A549 (cell line): ENCODE measurements around the gene FBN2.

ENCODE experiments used
- CEBPB ChIP-seq, 2 experiments: fragments of >200 bp in 1 of 2; sonication (Bioruptor Twin) in 1 of 2; formaldehyde crosslinking in 1 of 2; IDR thresholded peaks; 2 replicates each; pipeline ENCODE4 v1.6.1; 2012 to 2016
- CTCF ChIP-seq: fragments of >200 bp; sonication (Bioruptor Twin); formaldehyde crosslinking; IDR thresholded peaks from 3 replicates; pipeline ENCODE4 v1.5.1; 2016
- EP300 ChIP-seq, 2 experiments: fragments of >200 bp; sonication (Bioruptor Twin); formaldehyde crosslinking; IDR thresholded peaks; 2 replicates in 1 of 2; 3 replicates in 1 of 2; pipeline ENCODE4 v1.6.1; 2016 to 2017
- ESRRA ChIP-seq: fragments of 150-350 bp; IDR thresholded peaks from 2 replicates; pipeline ENCODE4 v1.6.1; 2014; ENCODE audit warnings: mild to moderate bottlenecking, low read length, borderline replicate concordance
- KDM1A ChIP-seq: fragments of 200-600 bp; sonication (generic); IDR thresholded peaks from 2 replicates; pipeline ENCODE4 v1.6.1; 2016; ENCODE audit warnings: low read depth, mild to moderate bottlenecking
- MAFK ChIP-seq: fragments of 450-650 bp; IDR thresholded peaks from 2 replicates; pipeline ENCODE4 v1.6.1; 2014; ENCODE audit not compliant: partially characterized antibody
- MAX ChIP-seq: IDR thresholded peaks from 2 replicates; pipeline ENCODE4 v1.6.1; 2012
- MAZ ChIP-seq: fragments of 150-350 bp; IDR thresholded peaks from 2 replicates; pipeline ENCODE4 v1.6.1; 2014; ENCODE audit warnings: antibody characterized with exemption, low read depth, low read length, borderline replicate concordance
- POLR2A ChIP-seq: IDR thresholded peaks from 2 replicates; pipeline ENCODE4 v1.6.1; 2012; ENCODE audit warnings: mild to moderate bottlenecking, low read length
- RCOR1 ChIP-seq: fragments of 150-350 bp; IDR thresholded peaks from 2 replicates; pipeline ENCODE4 v1.6.1; 2014; ENCODE audit warnings: antibody characterized with exemption, low read length, low read depth

GRCh38 chr5:128304791-128305190, 233.3 kb downstream of the FBN2 start:
- TF ChIP-seq POLR2A (no peak), MAZ (no peak), KDM1A (no peak), CTCF (no peak), EP300 (IDR thresholded peaks at IDR 0.05) (no peak), MAFK (no peak), CEBPB (IDR thresholded peaks at IDR 0.05) (no peak), RCOR1 (no peak), MAX (no peak), ESRRA (no peak)
